ENCODE results near the gene MACROH2A2.
"Not testable (repeated sequence)": the region's sequence is repeated elsewhere in the genome, so short reads cannot be mapped to it uniquely, and the experiment has no call there.

Gene MACROH2A2

GRCh38 chr10:70067586-70067985, 14.9 kb downstream of the MACROH2A2 start:
- no peak for DNase-seq (ENCODE audit: low read depth)

DNA sequence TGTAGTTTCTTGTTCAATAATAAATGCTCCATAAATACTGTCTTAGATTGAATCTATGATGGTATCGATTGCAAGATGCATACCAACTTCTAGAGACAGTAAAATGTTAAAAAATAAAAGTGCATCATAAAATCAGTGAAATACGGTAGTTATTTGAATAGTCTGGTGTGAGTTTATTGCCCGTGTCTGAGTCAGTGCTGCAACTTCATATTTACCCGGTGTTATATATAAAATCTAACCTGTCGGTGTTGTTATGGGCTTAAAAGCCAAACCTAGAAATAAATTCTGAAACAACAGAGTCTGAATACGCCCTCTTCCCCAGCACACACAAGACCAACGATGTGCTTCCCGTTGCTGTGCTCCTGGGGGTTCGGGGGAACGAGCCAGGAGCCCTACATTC, 16.3 kb downstream of the MACROH2A2 start:
- no peak for DNase-seq (ENCODE audit: low read depth)

GRCh38 chr10:70069346-70069745, 16.7 kb downstream of the MACROH2A2 start:
- DNase-seq (ENCODE audit: low read depth) = no peak

GRCh38 chr10:70070834-70071233, 18.2 kb downstream of the MACROH2A2 start:
- DNase-seq (ENCODE audit: low read depth) = no peak

DNA sequence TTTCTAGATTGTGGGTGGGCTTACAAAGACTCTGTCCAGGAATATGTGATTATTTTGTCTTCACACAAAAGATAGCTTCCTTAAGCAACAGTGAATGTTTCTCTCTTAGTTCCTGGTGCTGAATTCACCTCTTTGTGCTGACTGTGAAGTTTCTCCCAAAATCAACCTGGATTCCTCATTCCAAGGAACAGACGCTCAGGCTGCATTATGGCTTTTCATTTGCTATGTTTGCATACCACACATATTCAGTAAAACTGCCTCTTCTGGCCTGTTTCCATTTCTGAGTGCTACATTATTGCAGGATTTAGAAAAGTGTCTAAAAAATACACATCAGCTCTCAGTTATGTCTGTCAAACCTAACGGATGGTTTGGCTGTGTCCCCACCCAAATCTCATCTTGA, 21.5 kb downstream of the MACROH2A2 start:
- DNase-seq (ENCODE audit: low read depth) = no peak

DNA sequence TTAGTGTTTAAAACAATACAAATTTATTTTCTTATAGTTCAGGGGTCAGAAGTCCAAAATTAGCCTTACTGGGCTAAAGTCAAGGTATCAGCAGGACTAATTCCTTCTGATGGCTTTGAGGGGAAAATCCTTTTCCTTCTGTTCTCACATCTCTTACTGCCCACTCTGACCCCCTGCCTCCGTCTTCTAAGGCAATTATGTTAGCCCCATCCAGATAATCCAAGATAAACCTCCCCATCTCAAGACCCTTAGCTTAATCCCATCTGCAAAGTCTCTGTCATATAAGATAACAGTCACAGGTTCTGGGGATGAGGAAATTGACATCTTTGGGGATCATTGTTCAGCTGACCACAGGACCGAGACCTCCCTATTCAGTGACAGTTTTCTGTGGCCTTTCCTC, 22.3 kb downstream of the MACROH2A2 start:
- DNase-seq (ENCODE audit: low read depth) = no peak

DNA sequence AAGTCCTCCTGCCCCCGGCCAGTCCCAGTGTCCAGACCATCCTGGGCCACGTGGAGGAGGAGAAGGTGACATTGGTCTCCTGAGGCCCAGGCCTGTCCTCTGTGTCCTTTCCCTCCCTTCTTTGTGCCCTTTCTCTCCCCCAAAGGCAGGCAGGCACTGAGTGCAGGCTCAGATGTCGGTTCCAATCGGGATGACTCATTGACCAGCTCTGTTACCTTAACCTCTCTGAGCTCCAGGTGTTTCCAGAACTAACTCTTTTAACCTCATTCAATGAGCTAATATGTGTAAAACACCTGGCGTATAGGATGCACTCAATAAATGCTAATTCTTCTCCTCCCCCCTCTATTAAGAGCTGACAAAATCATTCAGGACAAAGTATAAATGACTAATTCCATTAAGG, 25.7 kb downstream of the MACROH2A2 start:
- no peak for DNase-seq (ENCODE audit: low read depth)

- no peak for DNase-seq (ENCODE audit: low read depth)
Measured at GRCh38 chr10:70078937-70079336, 26.3 kb downstream of the MACROH2A2 start.

DNA sequence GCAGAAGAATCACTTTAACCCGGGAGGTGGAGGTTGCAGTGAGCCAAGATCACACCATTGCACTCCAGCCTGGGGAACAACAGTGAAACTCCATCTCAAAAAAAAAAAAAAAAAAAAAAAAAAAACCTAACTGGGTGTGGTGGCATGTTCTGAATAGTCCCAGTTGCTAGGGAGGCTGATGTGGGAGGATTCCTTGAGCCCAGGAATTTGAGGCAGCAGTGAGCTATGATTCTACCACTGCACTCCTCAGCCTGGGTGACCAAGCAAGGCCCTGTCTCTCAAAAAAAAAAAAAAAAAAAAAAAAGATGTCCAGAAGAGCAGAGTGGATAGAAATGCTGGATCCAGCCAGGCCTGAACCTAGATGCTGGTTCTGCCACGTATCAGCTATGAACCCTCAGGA, 28.1 kb downstream of the MACROH2A2 start:
- not testable (repeated sequence) for DNase-seq (ENCODE audit: low read depth)

- DNase-seq (ENCODE audit: low read depth) = no peak
Measured at GRCh38 chr10:70084189-70084588, 31.5 kb downstream of the MACROH2A2 start.

- no peak for DNase-seq (ENCODE audit: low read depth)
Measured at GRCh38 chr10:70085975-70086613, 33.4 kb downstream of the MACROH2A2 start.

DNA sequence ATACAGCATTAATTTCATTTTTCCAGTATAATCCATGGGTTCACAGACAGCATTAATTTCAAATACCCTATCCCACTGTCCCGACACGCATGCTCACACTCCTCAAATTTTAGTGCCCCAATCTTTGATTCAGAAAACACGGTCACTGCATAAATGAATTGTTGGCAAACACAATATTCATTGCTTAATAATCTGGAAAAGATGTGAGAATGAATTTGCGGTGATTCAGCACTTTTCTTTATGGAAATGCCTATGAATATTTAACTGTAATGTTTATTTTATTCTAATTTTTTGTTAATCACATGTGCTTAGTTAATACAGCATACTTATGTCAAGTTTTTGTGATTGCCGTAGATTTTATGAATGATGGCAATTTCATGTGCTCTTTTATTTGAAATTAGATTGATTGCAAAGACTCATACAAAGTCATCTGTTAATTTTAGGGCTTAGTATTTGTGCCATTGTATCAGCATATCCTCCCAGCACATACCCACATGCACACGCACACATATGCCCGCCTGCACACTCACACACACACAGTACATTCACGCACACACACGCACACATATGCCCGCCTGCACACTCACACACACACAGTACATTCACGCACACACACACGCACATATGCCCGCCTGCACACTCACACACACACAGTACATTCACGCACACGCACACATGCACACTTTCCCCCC, 35.1 kb downstream of the MACROH2A2 start:
- no peak for DNase-seq (ENCODE audit: low read depth)

- no peak for DNase-seq (ENCODE audit: low read depth)
Measured at GRCh38 chr10:70088308-70088698, 35.7 kb downstream of the MACROH2A2 start.

- DNase-seq (ENCODE audit: low read depth) = no peak
Measured at GRCh38 chr10:70090013-70090412, 37.4 kb downstream of the MACROH2A2 start.

- DNase-seq (ENCODE audit: low read depth) = no peak
Measured at GRCh38 chr10:70090951-70091350, 38.3 kb downstream of the MACROH2A2 start.

GRCh38 chr10:70092389-70092718, 39.7 kb downstream of the MACROH2A2 start:
- no peak for DNase-seq (ENCODE audit: low read depth)

DNA sequence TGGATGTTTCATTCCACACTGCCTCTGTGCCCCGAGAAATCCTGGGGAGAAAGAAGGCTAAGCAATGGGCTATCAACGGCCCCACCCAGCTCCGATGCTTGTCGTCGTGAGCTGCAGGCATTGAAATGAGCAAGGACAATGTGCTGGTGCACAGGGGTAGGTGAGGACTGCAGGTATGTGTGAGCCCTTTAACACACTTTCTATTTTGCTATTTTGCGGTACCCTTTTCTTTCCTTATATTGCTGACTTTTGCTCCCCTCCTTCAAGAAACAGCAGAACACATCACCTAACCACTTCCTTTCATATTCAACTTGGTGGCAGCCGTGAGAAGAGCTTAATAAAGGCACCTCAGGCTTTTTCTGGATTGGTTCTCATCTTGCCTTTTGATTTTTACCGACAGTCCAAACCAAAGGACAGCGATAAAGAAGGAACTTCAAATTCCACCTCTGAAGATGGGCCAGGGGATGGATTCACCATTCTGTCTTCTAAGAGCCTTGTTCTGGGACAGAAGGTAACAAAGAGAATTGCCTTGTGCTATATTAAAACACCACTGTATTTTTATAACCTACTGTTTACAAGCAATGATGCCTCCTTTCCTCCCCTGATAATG, 40.8 kb downstream of the MACROH2A2 start:
- DNase-seq (ENCODE audit: low read depth) = no peak

DNA sequence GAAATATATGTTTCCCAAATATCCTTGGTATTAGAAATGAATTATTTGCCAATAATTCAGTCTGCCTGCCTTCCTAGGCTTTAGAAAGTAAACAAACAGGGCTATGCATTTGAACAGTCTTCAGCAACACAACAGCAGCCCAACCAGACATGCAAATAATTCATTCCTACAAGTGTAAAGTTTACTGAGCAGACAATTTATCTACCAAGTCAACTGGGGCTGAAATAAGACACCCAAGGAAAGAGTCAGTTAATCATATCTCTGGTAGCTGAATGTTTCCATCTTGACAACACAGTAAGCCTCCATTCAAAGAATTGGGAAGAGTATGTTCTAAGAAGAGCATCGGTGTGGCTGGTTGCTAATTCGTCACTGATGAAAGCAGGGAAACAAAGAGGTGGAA, 41.6 kb downstream of the MACROH2A2 start:
- no peak for DNase-seq (ENCODE audit: low read depth)

DNA sequence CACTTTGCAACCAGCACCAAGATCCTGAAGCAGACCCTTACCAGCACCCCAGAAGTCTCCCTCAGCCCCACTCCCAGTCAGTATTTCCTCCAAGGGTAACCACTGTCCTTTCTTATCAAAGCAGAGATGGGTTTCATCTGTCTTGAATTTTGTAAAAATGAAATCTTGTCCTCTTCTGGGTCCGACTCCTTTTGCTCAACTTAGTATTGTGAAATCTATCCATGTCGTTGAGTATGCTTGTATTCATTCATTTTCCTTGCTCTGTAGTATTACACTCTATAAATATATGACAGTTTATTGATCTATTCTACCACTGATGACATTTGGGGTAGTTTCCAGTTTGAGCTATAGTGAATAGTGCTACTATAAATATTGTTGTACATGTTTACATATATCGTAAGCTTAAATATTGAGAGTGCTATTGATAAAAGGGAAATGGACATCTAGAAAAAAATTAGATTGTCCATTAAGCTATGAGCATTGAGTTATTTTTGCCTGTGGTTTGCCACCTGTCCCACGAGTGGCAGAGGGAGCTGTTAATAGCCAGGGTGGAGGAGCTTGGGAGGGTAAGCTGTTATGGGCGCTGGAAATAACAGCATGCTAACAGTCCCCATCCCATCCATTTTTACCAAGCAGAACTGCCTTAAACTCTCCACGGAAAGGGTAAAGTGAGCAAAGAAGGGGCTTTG, 43.5 kb downstream of the MACROH2A2 start:
- DNase-seq (ENCODE audit: low read depth) = no peak

DNA sequence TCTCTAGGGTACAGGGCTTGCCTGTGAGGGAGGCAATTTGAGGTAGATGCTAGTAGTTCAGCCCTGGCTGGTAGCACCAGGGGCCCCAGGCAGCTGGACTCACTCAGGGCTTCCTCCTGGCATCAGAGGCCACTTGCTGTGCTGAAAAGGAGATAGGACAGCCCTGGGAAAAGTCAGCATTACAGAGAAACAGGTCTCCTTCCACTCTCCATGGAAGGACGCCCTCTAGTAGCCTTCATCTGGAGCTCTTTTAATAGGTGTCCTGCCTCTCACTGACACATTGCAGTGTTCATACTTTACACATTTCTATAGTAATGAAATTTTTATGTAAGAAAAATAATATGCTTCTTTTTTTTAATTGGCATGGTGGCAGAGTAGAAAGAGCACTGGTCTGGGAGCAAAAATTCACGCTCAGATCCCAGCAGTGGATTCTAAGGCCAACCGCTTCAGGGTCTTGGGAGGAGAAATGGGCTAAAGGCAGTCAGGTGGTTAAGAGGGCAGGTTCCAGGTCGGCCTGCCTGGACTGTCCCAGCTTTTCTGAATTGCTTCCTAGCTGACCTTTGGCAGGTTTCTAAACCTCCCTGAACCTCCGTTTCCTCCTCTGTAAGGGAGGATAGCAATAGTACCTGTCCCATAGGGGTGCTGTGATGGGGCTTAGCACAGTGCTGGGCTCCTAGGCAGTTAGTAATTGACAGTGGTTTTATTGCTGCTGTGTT, 44.2 kb downstream of the MACROH2A2 start:
- DNase-seq (ENCODE audit: low read depth) = no peak

DNA sequence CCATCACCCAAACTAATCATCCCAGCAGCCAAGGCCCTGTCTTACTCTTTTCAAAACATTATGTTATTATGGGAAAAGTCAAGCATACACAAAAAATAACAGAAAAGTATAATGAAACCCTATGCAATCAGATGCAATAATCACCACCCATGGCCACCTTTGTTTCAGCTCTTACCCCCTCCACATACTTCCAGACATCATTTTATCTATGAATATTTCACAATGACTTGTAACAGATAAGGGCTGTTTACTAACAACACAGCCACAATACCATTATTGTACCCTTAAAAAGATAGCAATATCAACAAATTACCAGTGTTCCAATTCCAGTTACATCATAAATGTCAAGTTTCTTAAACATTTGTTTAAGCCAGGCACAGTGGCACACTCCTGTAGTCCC, 44.8 kb downstream of the MACROH2A2 start:
- no peak for DNase-seq (ENCODE audit: low read depth)

DNA sequence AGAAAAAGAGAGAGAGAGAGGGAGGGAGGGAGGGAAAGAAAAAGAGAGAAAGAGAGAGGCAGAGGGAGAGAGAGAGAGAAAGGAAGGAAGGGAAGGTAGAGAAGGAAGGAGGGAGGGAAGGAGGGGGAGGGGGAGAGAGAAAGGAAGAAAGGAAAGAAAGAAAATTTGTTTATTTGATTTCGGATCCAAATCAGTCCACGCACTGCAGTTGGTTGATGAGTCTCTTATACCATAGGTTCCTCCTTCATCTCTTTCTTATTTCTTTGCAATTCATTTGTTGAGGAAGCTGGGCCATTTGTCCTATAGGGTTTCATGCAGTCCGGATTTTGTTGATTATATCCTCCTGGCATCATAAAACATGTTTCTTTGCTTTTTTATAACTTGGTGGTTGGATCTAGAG, 45.6 kb downstream of the MACROH2A2 start:
- no peak for DNase-seq (ENCODE audit: low read depth)

All from activated T-helper 1 cell treated with Interleukin-2 at 50 U/mL for 16 hours (primary cell).